ENCODE measurements around the gene IKZF3.

IKZF3 gene

GRCh38 chr17:39834017-39834416 lies 30.1 kb downstream of the IKZF3 start:
- H2BK12ac ChIP-seq (ENCODE audit: low read length), result no peak overlapping the region
- no peak overlapping the region for H2BK5ac ChIP-seq (ENCODE audit: low read length)
- H2AK5ac ChIP-seq (ENCODE audit: low read depth, low read length), result no peak overlapping the region
- no peak overlapping the region for H3K4me2 ChIP-seq (ENCODE audit: insufficient read depth, low read length, poor library complexity, severe bottlenecking)
- no peak overlapping the region for H3K4ac ChIP-seq (ENCODE audit: low read length)
- no peaks in the 10 kb centered on the region for H3K36me3 ChIP-seq (replicated peaks in 1 of 2; ENCODE audit: control insufficient read depth in 2 of 2, insufficient read depth in 2 of 2, low read length in 2 of 2)
- H3K27ac ChIP-seq (replicated peaks; ENCODE audit: low read length), result no peak overlapping the region
- no peak overlapping the region for H2BK15ac ChIP-seq (ENCODE audit: low read length)
- no peak overlapping the region for H3K23ac ChIP-seq (ENCODE audit: low read depth, low read length, poor library complexity)
- H2BK120ac ChIP-seq (ENCODE audit: low read depth, low read length), result no peak overlapping the region
- no peak for DNase-seq (ENCODE audit: low spot score)
- H4K91ac ChIP-seq (ENCODE audit: low read depth, low read length, poor library complexity), result no peak overlapping the region
- H3K27me3 ChIP-seq (ENCODE audit: control insufficient read depth in 3 of 3, insufficient read depth in 3 of 3, low read depth in 1 of 3, low read length in 3 of 3), result peaks cover 0 to 4% (median 2%) of the 10 kb centered on the region in 3 experiments
- H3K14ac ChIP-seq (ENCODE audit: low read length), result no peak overlapping the region
- no peak overlapping the region for H2AFZ ChIP-seq (ENCODE audit: low read length)
- H3K9me3 ChIP-seq (replicated peaks in 1 of 2; ENCODE audit: control insufficient read depth in 2 of 2, insufficient read depth in 1 of 2, low read depth in 1 of 2, low read length in 2 of 2), result peaks cover 0 to 5% of the 10 kb centered on the region in 2 donors
- no peak overlapping the region for H3K18ac ChIP-seq (ENCODE audit: low read length)
- no peaks in the 10 kb centered on the region for H3K4me1 ChIP-seq (ENCODE audit: control insufficient read depth in 2 of 2, insufficient read depth in 1 of 2, low read depth in 1 of 2, low read length in 2 of 2)
- no peak overlapping the region for H3K4me3 ChIP-seq (ENCODE audit: low read length in 2 of 2)
- H3K9ac ChIP-seq (ENCODE audit: low read depth, low read length, poor library complexity), result no peak overlapping the region
- peaks cover 3% of the 10 kb centered on the region for H3K79me1 ChIP-seq (ENCODE audit: low read depth, low read length)
- H4K8ac ChIP-seq (ENCODE audit: low read depth, low read length), result no peak overlapping the region

GRCh38 chr17:39831588-39831987 lies 32.5 kb downstream of the IKZF3 start:
- Histone ChIP-seq H3K18ac (ENCODE audit: low read length) (no peak overlapping the region), H2BK5ac (ENCODE audit: low read length) (no peak overlapping the region), H3K23ac (ENCODE audit: low read depth, low read length, poor library complexity) (no peak overlapping the region), H2BK12ac (ENCODE audit: low read length) (no peak overlapping the region), H3K9ac (ENCODE audit: low read depth, low read length, poor library complexity) (no peak overlapping the region), H3K9me3 (replicated peaks in 1 of 2; ENCODE audit: control insufficient read depth in 2 of 2, insufficient read depth in 1 of 2, low read depth in 1 of 2, low read length in 2 of 2) (peaks cover 0 to 5% of the 10 kb centered on the region in 2 donors), H4K8ac (ENCODE audit: low read depth, low read length) (no peak overlapping the region), H3K36me3 (replicated peaks in 1 of 2; ENCODE audit: control insufficient read depth in 2 of 2, insufficient read depth in 2 of 2, low read length in 2 of 2) (no peaks in the 10 kb centered on the region), H3K14ac (ENCODE audit: low read length) (no peak overlapping the region), H3K27me3 (ENCODE audit: control insufficient read depth in 3 of 3, insufficient read depth in 3 of 3, low read depth in 1 of 3, low read length in 3 of 3) (peaks cover 0 to 4% (median 2%) of the 10 kb centered on the region in 3 experiments), H3K4ac (ENCODE audit: low read length) (no peak overlapping the region), H2AK5ac (ENCODE audit: low read depth, low read length) (no peak overlapping the region), H3K79me1 (ENCODE audit: low read depth, low read length) (peaks cover 3% of the 10 kb centered on the region), H3K4me2 (ENCODE audit: insufficient read depth, low read length, poor library complexity, severe bottlenecking) (no peak overlapping the region), H3K4me3 (ENCODE audit: low read length in 2 of 2) (no peak overlapping the region), H2BK120ac (ENCODE audit: low read depth, low read length) (no peak overlapping the region), H3K27ac (replicated peaks; ENCODE audit: low read length) (no peak overlapping the region), H2AFZ (ENCODE audit: low read length) (no peak overlapping the region), H3K4me1 (ENCODE audit: control insufficient read depth in 2 of 2, insufficient read depth in 1 of 2, low read depth in 1 of 2, low read length in 2 of 2) (no peaks in the 10 kb centered on the region), H4K91ac (ENCODE audit: low read depth, low read length, poor library complexity) (no peak overlapping the region), H2BK15ac (ENCODE audit: low read length) (no peak overlapping the region)
- WGBS, 2 donors (ENCODE audit: extremely low coverage in 2 of 2, insufficient read length in 2 of 2, insufficient replicate concordance in 1 of 2), result no CpG with 5 or more reads among the region's 2 CpGs
- no peak for DNase-seq (ENCODE audit: low spot score)

DNA sequence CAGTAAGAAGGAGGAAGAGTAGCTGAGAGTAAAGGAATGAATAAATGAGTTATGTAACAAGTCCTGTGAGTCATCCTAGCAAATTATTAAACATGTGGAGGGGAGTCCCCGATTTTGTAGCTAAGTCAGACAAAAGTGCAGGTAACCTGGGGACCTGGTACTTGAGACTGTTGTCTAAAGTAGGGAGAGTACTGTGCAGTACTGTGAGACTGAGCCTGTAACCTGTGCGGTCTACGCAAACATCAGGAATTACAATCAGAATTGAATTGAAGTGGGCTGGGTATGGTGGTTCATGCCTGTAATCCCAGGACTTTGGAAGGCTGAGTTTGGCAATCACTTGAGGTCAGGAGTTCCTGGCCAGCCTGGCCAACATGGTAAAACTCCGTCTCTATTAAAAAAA lies 35.7 kb downstream of the IKZF3 start:
- Histone ChIP-seq H3K4ac (ENCODE audit: low read length) (no peak overlapping the region), H2BK12ac (ENCODE audit: low read length) (no peak overlapping the region), H3K4me3 (ENCODE audit: low read length in 2 of 2) (no peak overlapping the region), H3K79me1 (ENCODE audit: low read depth, low read length) (no peaks in the 10 kb centered on the region), H3K18ac (ENCODE audit: low read length) (no peak overlapping the region), H4K8ac (ENCODE audit: low read depth, low read length) (no peak overlapping the region), H3K36me3 (replicated peaks in 1 of 2; ENCODE audit: control insufficient read depth in 2 of 2, insufficient read depth in 2 of 2, low read length in 2 of 2) (no peaks in the 10 kb centered on the region), H3K9ac (ENCODE audit: low read depth, low read length, poor library complexity) (no peak overlapping the region), H3K27ac (replicated peaks; ENCODE audit: low read length) (no peak overlapping the region), H3K23ac (ENCODE audit: low read depth, low read length, poor library complexity) (no peak overlapping the region), H2AK5ac (ENCODE audit: low read depth, low read length) (no peak overlapping the region), H2BK120ac (ENCODE audit: low read depth, low read length) (no peak overlapping the region), H3K4me1 (ENCODE audit: control insufficient read depth in 2 of 2, insufficient read depth in 1 of 2, low read depth in 1 of 2, low read length in 2 of 2) (no peaks in the 10 kb centered on the region), H3K4me2 (ENCODE audit: insufficient read depth, low read length, poor library complexity, severe bottlenecking) (no peak overlapping the region), H2BK15ac (ENCODE audit: low read length) (no peak overlapping the region), H3K27me3 (ENCODE audit: control insufficient read depth in 3 of 3, insufficient read depth in 3 of 3, low read depth in 1 of 3, low read length in 3 of 3) (peaks cover 0 to 4% (median 0%) of the 10 kb centered on the region in 3 experiments), H4K91ac (ENCODE audit: low read depth, low read length, poor library complexity) (no peak overlapping the region), H3K14ac (ENCODE audit: low read length) (no peak overlapping the region), H2BK5ac (ENCODE audit: low read length) (no peak overlapping the region), H3K9me3 (replicated peaks in 1 of 2; ENCODE audit: control insufficient read depth in 2 of 2, insufficient read depth in 1 of 2, low read depth in 1 of 2, low read length in 2 of 2) (peaks cover 4 to 8% of the 10 kb centered on the region in 2 donors), H2AFZ (ENCODE audit: low read length) (no peak overlapping the region)
- DNase-seq (ENCODE audit: low spot score), result no peak
- WGBS, 2 donors (ENCODE audit: extremely low coverage in 2 of 2, insufficient read length in 2 of 2, insufficient replicate concordance in 1 of 2), result no CpG with 5 or more reads among the region's 4 CpGs

- H2BK12ac ChIP-seq (ENCODE audit: low read length), result no peak overlapping the region
- H3K79me1 ChIP-seq (ENCODE audit: low read depth, low read length), result no peaks in the 10 kb centered on the region
- H2BK120ac ChIP-seq (ENCODE audit: low read depth, low read length), result no peak overlapping the region
- no peak overlapping the region for H3K14ac ChIP-seq (ENCODE audit: low read length)
- H3K27me3 ChIP-seq (ENCODE audit: control insufficient read depth in 3 of 3, insufficient read depth in 3 of 3, low read depth in 1 of 3, low read length in 3 of 3), result peaks cover 0 to 4% (median 0%) of the 10 kb centered on the region in 3 experiments
- H3K27ac ChIP-seq (replicated peaks; ENCODE audit: low read length), result no peak overlapping the region
- no CpG with 5 or more reads among the region's 2 CpGs for WGBS, 2 donors (ENCODE audit: extremely low coverage in 2 of 2, insufficient read length in 2 of 2, insufficient replicate concordance in 1 of 2)
- H2AK5ac ChIP-seq (ENCODE audit: low read depth, low read length), result no peak overlapping the region
- H3K23ac ChIP-seq (ENCODE audit: low read depth, low read length, poor library complexity), result no peak overlapping the region
- DNase-seq (ENCODE audit: low spot score), result no peak
- no peak overlapping the region for H2BK5ac ChIP-seq (ENCODE audit: low read length)
- H3K4ac ChIP-seq (ENCODE audit: low read length), result no peak overlapping the region
- no peak overlapping the region for H3K18ac ChIP-seq (ENCODE audit: low read length)
- no peaks in the 10 kb centered on the region for H3K36me3 ChIP-seq (replicated peaks in 1 of 2; ENCODE audit: control insufficient read depth in 2 of 2, insufficient read depth in 2 of 2, low read length in 2 of 2)
- H2AFZ ChIP-seq (ENCODE audit: low read length), result no peak overlapping the region
- H4K91ac ChIP-seq (ENCODE audit: low read depth, low read length, poor library complexity), result no peak overlapping the region
- no peak overlapping the region for H4K8ac ChIP-seq (ENCODE audit: low read depth, low read length)
- no peak overlapping the region for H2BK15ac ChIP-seq (ENCODE audit: low read length)
- H3K4me3 ChIP-seq (ENCODE audit: low read length in 2 of 2), result no peak overlapping the region
- no peaks in the 10 kb centered on the region for H3K4me1 ChIP-seq (ENCODE audit: control insufficient read depth in 2 of 2, insufficient read depth in 1 of 2, low read depth in 1 of 2, low read length in 2 of 2)
- H3K9me3 ChIP-seq (replicated peaks in 1 of 2; ENCODE audit: control insufficient read depth in 2 of 2, insufficient read depth in 1 of 2, low read depth in 1 of 2, low read length in 2 of 2), result peaks cover 5 to 10% of the 10 kb centered on the region in 2 donors
- H3K9ac ChIP-seq (ENCODE audit: low read depth, low read length, poor library complexity), result no peak overlapping the region
- no peak overlapping the region for H3K4me2 ChIP-seq (ENCODE audit: insufficient read depth, low read length, poor library complexity, severe bottlenecking)
Observed at GRCh38 chr17:39826334-39826733, 37.8 kb downstream of the IKZF3 start.
